GM18511 (cell line): Measurements from ENCODE around the gene IP6K1.
"Not testable (repeated sequence)": the region's sequence is repeated elsewhere in the genome, so short reads cannot be mapped to it uniquely, and the experiment has no call there.

Experiments
- ATAC-seq: cut with Tn5 transposase; IDR thresholded peaks from one replicate; pipeline ENCODE4 v1.9.1; 2021; ENCODE audit warnings: mild to moderate bottlenecking, moderate library complexity; ENCODE audit not compliant: unreplicated experiment

Gene IP6K1

GRCh38 chr3:49786357-49787181 is at the start of gene IP6K1:
IP6K1 (minus strand) TSS chr3:49786542; CDS start chr3:49748040, 38,502 bp downstream.
- ATAC-seq, result peak; percentile 99

GRCh38 chr3:49831341-49831740 is 45.0 kb upstream of the IP6K1 start:
- no peak for ATAC-seq

GRCh38 chr3:49826016-49826415 is 39.7 kb upstream of the IP6K1 start:
- no peak for ATAC-seq

GRCh38 chr3:49823131-49823530 is 36.8 kb upstream of the IP6K1 start:
- not testable (repeated sequence) for ATAC-seq

- peak; percentile 63 for ATAC-seq
Measured at GRCh38 chr3:49813497-49814174, 27.3 kb upstream of the IP6K1 start, which contains the start of gene UBA7. UBA7 (minus strand) TSS chr3:49813953; CDS start chr3:49813787, 166 bp downstream.

- ATAC-seq, result no peak
Measured at GRCh38 chr3:49812916-49813496, 26.7 kb upstream of the IP6K1 start.

GRCh38 chr3:49807431-49808114 is 21.2 kb upstream of the IP6K1 start:
- ATAC-seq, result no peak

- no peak for ATAC-seq
Measured at GRCh38 chr3:49806850-49807249, 20.5 kb upstream of the IP6K1 start.

- no peak for ATAC-seq
Measured at GRCh38 chr3:49805897-49806701, 19.8 kb upstream of the IP6K1 start.

GRCh38 chr3:49805367-49805782 is 19.0 kb upstream of the IP6K1 start:
- peak; percentile 30 for ATAC-seq

- no peak for ATAC-seq
Measured at GRCh38 chr3:49804141-49805041, 18.0 kb upstream of the IP6K1 start.

- peak; percentile 11 for ATAC-seq
Measured at GRCh38 chr3:49803465-49804140, 17.3 kb upstream of the IP6K1 start.

- ATAC-seq, result peak; percentile 60
Measured at GRCh38 chr3:49802719-49803464, 16.6 kb upstream of the IP6K1 start, which contains the start of gene INKA1. INKA1 (plus strand) TSS chr3:49803261; CDS start chr3:49803393, 132 bp downstream.

- ATAC-seq, result no peak
Measured at GRCh38 chr3:49801160-49801559, 14.8 kb upstream of the IP6K1 start.

GRCh38 chr3:49799761-49800160 is 13.4 kb upstream of the IP6K1 start, which contains the start of gene CDHR4:
CDHR4 (minus strand) TSS chr3:49799873; CDS start chr3:49799812, 61 bp downstream.
- ATAC-seq, result no peak

GRCh38 chr3:49799105-49799504 is 12.8 kb upstream of the IP6K1 start:
- ATAC-seq, result no peak
